HuH-7.5 (cell line): Measurements from ENCODE around the gene TACO1.

ENCODE experiments used
- DNase-seq: peaks from one replicate; pipeline ENCODE4 v3.0.0; 2011; ENCODE audit warnings: low spot score

TACO1 gene

DNA sequence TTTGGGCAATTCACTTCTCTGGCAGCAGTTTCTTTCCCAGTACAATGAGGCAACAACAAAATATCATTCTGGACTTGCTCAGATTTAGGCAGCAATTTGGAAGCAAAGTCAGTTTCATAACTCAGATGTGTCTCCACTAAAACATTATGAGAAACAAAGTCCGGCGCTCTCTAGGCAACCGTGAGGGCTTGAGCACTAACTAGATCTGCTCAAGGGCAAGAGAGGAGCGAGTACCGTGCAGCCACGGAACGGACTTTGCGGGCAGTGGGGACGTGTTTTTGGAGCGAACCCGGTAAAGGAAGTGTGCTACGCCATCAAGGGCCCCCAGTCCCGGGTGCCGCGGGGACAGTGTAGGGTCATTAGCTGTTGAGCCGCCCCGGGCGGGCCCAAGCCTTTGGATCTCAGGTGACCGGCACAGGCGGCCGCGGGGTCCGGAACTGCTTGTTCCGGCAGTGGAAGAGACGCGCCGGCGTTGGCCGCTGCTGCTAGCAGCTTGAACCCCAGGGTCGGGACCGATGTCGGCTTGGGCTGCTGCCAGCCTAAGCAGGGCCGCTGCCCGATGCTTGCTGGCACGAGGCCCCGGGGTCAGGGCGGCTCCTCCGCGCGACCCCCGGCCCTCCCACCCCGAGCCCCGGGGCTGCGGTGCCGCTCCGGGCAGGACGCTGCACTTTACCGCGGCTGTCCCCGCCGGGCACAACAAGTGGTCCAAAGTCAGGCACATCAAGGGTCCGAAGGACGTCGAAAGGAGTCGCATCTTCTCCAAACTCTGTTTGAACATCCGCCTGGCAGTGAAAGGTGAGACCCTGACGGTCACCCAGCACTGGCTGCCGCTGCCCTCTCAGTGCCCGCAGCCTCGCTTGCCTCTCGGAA is at the start of gene TACO1:
Gene TACO1, plus strand, starts transcription at position 327 of the 870 bp plus-strand sequence. Its CDS starts 189 bp downstream, at position 516.
- DNase-seq, result peak; percentile 76

DNA sequence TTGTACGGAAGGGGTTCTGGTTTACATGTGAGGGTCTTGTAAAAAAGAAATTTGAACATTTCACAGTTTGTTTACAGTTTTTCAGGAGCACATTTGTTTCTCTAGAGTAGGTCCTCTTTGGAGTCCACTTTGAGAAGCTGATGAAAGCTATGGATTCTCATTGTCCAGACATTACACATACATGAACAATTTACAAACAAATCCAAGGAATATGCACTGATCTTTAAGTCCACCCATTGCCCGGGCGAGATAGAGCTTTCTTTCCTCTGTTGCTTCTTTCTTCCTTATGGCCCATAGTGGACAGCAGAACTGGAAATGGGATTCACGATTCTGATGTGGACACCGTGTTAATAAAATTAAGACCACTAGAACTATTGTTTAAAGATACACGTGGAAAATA is 48.5 kb upstream of the TACO1 start:
- DNase-seq, result no peak

DNA sequence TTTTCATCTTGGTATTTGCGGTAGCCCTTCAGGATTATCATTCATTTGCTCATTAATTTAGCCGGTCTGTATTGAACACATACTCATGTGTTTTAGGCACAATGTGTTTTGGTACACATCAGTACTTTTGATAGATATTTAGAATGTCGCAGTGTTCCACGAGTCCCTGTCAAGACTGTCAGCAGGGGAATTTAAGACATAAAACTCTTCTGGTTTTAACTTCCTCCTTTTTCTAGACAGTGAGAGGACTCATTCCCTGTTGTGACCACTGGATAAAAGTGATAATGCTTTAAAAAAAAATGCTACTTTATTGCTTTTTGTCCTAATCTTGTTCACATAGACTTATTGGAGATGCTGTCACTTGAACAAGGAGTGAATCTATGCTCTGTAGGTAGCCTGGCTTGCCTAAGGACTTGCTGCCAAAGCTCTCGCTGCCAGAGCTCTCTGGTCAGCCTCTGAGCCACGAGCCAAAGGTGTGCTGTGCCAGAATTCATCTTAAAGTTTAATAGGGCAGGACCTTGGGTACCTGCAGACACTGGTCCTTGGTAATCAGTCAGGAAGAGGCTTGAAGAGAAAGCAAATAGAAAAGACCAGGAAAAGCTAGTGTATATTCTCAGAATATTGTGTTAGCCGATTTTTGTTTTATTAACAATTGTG is 45.1 kb upstream of the TACO1 start:
- DNase-seq, result no peak

DNA sequence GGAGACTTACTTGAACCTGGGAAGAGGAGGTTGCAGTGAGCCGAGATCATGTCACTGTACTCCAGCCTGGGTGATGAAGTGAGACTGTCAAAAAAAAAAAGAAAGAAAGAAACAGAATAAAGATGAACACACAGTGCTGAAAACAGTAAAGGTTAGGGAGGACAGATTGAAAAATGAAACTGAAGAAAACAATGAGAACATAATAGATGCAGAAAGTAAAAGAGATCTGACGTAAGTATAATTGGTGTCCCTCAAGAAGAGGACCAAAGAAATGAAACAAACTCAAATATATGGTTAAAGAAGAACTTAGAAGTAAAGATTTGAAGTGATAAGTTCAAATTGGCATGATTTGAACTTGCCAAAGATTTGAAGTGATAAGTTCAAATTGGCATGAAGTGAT is 43.3 kb upstream of the TACO1 start:
- no peak for DNase-seq

DNA sequence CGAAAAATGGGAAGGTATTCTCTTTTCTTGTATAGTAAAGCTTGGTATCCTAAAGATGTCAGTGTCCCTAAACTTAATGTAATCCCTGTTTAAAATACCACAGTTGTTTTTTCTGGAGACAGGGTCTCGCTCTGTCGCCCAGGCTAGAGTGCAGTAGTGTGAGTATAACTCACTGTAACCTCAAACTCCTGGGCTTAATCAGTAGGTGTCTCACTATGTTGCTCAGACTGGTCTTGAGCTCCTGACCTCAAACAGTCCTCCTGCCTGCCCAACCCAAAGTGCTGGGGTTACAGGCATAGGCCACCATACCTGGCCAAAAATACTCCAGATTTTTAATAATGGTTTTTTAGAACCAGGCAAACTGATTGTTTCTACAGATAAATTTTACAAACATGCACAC is 42.3 kb upstream of the TACO1 start:
- DNase-seq, result no peak

DNA sequence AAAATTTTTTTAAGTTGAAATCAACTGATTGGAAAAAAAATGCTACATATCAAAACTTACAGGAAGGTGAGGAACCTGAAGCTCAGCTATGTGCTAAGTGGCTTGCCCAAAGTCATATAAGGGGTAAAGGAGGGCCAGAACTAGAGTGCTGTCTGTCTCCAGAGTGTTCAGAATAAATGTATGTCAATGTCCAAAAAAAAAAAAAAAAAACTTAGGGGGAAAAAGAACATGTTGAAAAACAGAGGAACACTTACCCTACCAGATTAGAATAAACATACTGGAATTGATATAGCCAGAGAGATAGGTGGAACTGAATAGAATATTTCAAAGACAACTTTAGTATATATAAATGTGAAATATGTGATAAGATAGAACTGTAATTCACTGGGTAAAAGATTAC is 38.9 kb upstream of the TACO1 start:
- no peak for DNase-seq

DNA sequence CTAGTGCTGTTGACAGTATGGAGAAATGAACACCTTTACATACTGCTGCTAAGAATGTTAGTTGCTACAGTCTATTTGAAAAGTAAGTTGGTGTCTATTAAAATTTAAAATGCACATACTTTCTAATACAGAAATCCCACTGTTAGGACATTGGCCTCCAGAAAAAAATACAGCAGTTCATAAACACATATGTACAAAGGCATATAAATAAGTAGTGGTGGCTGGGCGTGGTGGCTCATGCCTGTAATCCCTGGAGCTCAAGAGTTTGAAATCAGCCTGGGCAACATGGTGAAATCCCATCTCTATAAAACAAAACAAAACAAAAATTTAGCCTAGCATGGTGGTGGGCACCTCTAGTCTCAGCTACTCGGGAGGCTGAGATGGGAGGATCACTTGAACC is 37.4 kb upstream of the TACO1 start:
- no peak for DNase-seq

DNA sequence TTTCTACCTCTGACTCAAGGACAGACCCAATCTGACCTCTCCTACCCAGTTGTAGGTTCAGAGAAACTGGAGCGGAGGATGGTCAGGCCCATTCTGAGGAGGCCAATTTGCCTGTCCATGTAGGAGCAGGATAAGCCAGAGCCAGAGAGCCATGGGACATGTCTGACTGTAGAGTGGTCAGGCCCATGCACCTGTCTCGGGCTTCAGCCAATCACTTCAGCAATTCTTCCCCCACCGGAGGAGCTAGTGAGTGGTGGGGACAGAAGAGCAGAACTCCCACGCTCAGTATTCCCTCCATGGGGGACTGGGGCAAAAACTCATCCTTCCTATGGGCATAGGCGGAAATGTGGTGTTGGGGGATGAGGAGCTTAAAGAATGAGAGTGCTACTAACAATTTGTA is 36.1 kb upstream of the TACO1 start:
- no peak for DNase-seq

DNA sequence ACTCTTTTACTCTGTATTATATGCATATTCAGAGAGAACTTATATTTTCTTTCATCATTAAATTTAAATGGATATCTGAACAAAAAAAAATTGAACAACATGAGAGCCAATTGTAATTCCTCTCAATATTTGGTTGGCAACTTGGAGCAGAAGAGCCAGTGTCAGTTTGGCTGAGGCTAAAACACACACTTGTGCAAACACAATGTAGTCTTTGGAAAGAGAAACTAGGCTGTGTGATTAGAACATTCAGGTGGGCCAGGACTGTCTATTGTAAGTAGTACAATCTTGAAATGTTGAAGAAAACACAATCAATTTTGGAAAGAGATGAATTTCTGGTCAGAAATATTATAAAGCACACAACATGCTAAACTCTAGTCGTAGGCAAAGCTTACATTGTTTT is 33.5 kb upstream of the TACO1 start:
- no peak for DNase-seq

DNA sequence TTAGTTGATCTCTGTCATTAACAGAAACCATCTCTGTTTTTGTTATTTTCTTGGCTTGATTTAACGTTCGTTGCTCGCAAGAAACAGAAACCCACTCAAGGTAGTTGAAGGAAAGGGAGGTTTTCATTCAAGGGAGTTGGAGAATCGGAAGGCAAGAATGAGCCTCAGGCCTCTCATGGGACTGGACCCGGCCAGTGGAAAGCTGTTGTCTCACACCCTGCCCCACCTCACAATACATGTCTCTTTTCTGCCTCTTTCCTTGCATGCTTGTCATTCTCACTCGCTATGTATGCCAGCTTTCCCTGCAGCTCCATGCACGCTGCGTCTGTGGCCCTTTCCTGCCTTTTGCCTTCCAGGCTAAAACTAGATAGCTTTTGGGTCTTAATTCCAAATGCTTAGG is 32.1 kb upstream of the TACO1 start:
- DNase-seq, result no peak

DNA sequence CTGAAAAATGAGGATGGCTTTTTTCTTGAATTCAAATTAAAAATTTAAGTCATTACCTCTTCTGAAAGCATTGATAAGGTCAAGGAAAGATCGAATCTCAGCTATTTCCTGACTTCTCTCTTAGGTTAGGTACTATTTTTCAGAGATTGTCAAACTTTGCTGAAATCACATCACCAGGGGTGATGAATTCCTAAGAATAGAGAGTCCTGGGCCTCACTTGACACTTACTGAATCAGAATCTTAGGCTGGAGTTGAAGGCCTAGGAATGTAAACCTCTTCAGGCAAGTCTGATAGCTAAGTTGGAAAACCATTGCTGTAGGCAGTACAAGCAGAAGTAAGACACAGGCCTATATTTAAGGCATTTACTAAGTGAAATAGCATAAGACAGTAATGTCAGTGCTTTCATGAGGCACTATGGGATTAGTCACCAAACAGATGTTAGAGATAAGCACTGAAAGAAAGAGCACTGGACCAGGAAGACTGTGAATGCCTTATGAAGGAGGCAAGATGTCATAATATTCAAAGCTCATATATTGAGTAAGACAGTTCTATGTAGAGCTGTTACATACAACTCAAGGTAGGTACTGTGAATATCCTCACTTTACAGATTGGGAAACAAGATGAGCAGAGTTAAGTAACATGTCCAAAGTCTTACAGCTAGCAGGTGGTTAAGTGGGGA is 28.9 kb upstream of the TACO1 start:
- no peak for DNase-seq

DNA sequence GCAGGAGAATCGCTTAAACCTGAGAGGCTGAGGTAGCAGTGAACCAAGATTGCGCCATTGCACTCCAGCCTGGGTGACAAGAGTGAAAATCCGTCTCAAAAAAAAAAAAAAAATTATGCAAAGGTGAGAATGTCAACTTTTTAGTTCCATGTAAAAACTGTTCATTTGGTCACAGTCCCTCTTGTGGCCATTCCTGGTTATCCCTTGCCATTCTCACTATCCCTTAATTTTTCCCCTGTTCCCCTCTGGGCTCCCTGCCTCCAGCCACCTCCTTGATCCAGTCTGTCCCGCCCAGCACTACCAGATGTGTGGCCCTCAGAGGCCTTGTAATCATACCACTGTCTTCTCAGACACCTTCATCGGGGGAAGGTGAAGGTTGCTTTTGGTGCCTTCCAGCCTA is 27.1 kb upstream of the TACO1 start:
- DNase-seq, result no peak

DNA sequence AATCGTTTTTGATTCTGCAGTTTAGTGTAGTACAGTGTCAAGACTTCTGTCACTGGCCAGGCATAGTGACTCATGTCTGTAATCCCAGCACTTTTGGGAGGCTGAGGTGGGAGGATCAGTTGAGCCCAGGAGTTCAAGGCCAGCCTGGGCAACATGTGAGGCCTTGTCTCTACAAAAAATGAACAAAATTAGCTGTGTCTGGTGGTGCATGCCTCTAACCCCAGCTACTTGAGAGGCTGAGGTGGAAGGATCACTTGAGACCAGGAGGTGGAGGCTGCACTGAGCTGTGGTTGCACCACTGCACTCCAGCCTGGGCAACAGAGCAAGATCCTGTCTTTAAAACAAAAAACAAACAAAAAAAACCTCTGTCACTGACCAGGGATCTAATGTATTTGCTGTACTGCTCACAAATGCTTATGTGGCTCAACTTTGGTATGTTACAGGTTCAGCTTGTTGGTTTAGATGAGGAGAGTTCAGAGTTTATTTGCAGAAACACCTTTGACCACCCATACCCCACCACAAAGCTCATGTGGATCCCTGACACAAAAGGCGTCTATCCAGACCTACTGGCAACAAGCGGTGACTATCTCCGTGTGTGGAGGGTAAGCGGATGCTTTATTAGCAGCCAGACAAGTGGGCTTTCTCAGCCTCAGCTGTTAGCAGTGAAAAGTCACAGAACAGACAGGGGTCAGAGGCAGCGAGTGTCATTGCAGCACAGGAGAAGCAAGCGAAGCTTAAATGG is 22.5 kb upstream of the TACO1 start:
- no peak for DNase-seq

DNA sequence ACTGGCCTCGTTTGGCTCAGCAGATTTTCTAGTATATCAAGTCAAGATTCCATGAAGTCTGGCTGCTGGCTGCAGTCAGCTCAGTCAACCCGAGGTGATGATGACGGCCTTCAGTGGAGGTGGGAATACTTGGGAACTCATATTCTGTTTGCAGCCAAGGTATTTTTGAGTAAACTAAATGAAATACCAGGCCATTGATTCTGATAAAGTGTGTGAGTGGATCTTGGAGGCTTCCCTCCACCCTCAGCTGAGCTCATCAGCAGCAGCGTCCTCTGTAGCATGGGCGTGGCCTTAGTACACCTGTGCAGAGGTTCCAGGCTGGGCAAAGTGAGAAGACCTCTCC is 22.0 kb upstream of the TACO1 start:
- no peak for DNase-seq

DNA sequence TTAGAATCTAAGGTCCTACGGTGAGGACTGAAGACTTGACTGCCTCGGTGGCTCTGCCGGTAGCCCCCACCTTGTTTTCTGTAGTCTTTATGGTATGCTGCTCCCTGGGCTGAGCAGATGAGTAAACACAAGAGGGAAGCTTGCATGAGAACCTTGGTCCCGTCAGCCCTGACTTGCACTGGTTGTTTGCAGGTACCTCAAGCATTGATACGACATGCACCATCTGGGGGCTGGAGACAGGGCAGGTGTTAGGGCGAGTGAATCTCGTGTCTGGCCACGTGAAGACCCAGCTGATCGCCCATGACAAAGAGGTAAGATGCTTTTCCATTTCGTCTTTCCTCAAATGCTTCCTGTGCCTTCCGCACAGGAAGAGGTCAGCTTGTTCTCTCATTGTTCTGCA is 21.1 kb upstream of the TACO1 start:
- no peak for DNase-seq

DNA sequence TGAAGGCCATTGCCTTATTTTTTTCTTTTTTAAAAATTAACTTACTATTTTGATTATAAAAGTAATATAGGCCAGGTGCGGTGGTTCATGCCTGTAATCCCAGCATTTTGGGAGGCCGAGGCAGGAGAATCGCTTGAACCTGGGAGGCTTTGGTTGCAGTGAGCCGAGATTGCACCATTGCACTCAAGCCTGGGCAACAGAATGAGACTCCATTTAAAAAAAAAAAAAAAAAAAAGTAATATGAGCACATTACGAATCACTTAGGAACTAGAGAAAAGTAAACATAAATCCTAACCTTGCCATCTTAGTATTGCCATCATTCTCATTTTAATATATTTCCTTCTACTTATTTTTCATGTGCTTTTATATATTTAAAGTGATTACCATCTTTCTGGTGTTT is 12.9 kb upstream of the TACO1 start:
- DNase-seq, result no peak

DNA sequence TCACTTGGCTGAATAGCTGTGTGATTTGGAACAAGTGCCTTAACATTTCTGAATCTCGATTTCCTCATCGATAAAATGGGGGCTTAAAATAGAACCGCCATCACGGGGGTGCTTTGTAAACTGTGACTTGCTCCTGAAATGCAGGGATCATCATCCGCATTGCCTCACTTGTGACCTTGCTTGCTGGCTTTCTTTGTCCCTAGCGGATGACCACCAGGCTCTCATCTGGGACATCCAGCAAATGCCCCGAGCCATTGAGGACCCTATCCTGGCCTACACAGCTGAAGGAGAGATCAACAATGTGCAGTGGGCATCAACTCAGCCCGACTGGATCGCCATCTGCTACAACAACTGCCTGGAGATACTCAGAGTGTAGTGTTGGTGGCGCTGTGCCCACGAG is 11.9 kb upstream of the TACO1 start:
- DNase-seq, result no peak

DNA sequence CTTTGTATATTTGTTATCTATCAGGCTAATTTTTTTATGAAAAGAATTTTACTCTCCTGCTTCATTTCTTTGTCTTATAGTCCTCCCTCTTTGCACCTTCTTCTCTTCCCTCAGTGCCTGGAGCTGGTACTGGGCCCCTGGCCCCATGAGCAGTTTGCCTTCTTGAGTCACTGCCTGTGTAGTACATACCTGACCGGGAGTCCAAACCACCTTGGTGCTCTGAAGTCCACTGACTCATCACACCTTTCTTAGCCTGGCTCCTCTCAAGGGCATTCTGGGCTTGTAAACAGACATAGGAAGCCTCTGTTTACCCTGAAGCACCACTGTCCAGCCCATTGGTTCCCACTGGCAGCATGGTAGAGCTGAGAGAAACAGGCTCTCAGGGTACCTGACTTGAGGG is 11.0 kb upstream of the TACO1 start:
- no peak for DNase-seq

DNA sequence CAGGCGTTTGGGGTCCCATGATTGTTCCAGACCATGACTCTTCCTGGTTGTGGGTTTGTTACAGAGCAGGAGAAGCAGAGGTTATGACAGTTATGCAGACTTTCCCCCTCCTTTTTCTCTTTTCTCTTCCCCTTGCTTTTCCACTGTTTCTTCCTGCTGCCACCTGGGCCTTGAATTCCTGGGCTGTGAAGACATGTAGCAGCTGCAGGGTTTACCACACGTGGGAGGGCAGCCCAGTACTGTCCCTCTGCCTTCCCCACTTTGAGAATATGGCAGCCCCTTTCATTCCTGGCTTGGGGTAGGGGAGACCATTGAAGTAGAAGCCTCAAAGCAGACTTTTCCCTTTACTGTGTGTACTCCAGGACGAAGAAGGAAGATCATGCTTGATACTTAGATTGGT is 7.9 kb upstream of the TACO1 start:
- no peak for DNase-seq

DNA sequence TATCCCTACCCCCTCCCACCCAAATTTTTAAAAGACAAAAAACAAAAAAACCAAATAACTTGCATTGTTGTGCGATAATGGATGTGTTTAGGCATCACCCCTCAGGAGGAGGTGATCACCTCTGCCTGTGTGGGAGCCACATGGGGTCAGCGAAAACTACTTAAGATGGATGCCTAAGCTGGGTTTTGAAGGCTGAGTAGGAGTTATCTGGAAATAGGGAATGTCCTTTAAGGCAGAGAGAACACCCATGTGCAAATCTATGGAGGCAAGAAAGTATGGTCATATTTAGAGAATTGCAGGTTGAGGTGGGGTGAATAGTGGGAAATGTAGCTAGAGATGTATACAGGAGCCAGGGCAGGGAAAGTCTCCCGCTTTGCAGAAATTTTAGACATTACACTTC is 5.6 kb upstream of the TACO1 start:
- DNase-seq, result no peak

DNA sequence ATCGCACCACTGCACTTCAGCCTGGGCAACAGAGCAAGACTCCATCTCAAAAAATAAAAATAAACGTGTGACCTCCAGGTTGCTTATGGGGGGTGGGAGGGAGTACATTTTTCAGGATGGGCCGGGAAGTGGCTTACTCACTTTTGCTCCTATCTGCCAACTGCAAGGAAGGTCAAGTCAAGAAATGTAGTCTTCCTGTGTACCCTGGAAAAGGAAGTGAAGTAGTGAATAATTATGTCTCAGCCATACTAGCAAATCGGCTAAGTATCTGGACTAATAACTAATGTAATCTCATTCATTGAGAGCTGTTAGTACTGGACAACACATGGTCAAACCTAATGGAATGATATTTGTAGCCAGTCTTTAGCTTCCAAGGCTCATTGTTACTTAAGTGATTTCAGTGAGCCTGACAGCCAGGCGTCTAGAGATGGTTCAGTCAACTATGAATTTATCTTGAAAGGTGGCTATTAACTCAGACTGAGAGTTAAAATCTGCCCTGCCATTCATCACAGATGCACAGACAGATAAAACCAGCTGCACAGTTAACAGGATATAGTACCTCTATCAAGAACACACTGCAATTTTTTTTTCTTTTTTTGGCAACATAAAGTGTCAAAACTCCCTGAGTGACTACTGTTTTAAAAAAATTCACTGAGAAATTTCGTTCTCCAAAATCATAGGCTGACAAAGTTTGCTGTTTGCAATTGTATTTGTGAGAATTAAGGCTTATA is 3.7 kb upstream of the TACO1 start:
- no peak for DNase-seq

DNA sequence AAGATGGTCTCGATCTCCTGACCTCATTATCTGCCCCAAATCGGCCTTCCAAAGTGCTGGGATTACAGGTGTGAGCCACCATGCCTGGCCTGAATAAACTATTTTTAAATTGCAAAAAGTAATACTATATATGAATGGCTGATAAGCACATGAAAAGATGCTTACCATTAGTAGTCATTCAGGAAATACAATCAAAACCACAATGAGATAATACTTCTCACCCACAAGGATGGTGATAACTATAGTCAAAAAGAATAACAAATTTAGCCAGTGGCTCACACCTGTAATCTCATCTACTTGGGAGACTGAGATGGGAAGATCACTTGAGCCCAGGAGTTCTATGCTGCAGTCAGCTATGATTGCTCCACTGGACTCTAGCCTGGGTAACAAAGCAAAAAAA is 2.4 kb upstream of the TACO1 start:
- DNase-seq, result no peak
